GM18508 (cell line): ENCODE data around the gene ETV1.

Experiments
- ATAC-seq: cut with Tn5 transposase; IDR thresholded peaks from one replicate; pipeline ENCODE4 v1.9.1; 2021; ENCODE audit warnings: moderate number of reproducible peaks; ENCODE audit not compliant: insufficient read depth, unreplicated experiment

ETV1 gene

DNA sequence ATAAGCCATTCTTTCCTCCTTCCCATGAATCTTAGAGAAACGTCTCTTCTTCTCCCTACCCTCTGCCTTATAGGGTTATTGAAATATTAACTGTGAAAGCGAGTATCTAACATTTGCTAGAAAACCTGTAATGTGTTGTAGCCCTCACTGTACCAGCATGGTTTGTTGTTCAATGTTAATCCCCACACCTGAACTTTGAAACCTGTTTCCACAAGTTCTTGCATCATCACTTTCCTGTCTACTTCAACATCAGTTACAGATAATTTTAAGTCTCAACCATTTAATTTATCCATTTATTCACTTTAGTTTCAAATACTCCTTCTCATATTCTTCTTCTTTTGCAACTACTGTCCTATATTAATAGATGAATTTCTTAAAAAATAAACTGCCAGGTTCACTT lies 148.2 kb downstream of the ETV1 start:
- ATAC-seq = no peak
